ENCODE data around the gene AP2A1. TPM values are rescaled to one million over a fixed set of nuclear protein-coding genes. Genes with fewer than 3 reads are reported as not detected.
A peak's percentile ranks its signal among the peaks of the same experiment; 100 is the strongest.

Gene AP2A1
- total and polyA plus RNA-seq, 2 donors: 37.3 to 95.4 TPM

DNA sequence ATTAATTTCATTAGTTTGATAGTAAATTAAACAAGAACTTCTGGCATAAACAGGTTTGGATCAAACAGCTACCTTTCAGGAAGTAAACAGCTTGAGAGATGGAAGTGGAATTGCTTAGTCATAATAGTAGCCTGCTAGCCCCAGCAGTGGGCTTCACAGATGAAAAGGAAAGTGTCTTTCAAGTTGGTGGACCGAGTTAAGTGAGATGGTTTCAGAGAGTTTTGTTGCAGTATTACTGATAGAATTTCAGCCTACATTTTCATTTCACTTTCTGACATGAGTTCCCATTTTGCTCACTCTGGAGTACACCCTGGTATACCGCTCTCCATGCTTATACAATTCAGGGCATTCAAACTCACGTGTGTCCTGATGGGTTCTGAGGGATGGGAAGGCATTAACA, 82.1 kb downstream of the AP2A1 start:
- Histone ChIP-seq H3K27ac (ENCODE audit: low read depth) (no peak overlapping the region), H3K4me1 (ENCODE audit: insufficient read depth) (no peaks in the 10 kb centered on the region), H3K36me3 (ENCODE audit: insufficient read depth) (no peaks in the 10 kb centered on the region), H3K4me3 (ENCODE audit: low read depth, low read length) (no peak overlapping the region)
- no peak for DNase-seq (ENCODE audit: extremely low spot score)
- 95% methylated on average over 3 of the region's 3 CpGs for WGBS

- no peaks in the 10 kb centered on the region for H3K36me3 ChIP-seq (ENCODE audit: insufficient read depth)
- DNase-seq (ENCODE audit: extremely low spot score): no peak
- 93% methylated on average over 15 of the region's 15 CpGs for WGBS
- H3K4me1 ChIP-seq (ENCODE audit: insufficient read depth): no peaks in the 10 kb centered on the region
- peak overlapping the region; percentile 98 for H3K4me3 ChIP-seq (ENCODE audit: low read depth, low read length)
- H3K27ac ChIP-seq (ENCODE audit: low read depth): no peak overlapping the region
These were observed 82.8 kb downstream of the AP2A1 start for GRCh38 chr19:49849433-49850220.

DNA sequence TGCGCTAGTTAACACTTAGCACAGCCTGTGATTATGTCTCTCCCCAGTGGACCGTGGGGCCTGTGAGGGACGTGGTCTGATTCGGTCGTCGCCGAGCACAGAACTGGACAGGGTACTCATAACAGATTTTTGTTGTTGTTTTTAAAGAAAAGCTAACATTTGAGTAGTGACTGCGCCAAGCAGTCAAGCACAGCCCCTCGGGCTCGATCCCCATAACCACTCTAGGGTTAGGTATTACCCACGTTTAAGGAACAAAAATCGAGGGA, 83.4 kb downstream of the AP2A1 start:
- no peak for DNase-seq (ENCODE audit: extremely low spot score)
- 67% methylated on average over 12 of the region's 12 CpGs for WGBS
- Histone ChIP-seq H3K4me1 (ENCODE audit: insufficient read depth) (no peaks in the 10 kb centered on the region), H3K27ac (ENCODE audit: low read depth) (peak overlapping the region; percentile 94), H3K4me3 (ENCODE audit: low read depth, low read length) (peak overlapping the region; percentile 98), H3K36me3 (ENCODE audit: insufficient read depth) (no peaks in the 10 kb centered on the region)

DNA sequence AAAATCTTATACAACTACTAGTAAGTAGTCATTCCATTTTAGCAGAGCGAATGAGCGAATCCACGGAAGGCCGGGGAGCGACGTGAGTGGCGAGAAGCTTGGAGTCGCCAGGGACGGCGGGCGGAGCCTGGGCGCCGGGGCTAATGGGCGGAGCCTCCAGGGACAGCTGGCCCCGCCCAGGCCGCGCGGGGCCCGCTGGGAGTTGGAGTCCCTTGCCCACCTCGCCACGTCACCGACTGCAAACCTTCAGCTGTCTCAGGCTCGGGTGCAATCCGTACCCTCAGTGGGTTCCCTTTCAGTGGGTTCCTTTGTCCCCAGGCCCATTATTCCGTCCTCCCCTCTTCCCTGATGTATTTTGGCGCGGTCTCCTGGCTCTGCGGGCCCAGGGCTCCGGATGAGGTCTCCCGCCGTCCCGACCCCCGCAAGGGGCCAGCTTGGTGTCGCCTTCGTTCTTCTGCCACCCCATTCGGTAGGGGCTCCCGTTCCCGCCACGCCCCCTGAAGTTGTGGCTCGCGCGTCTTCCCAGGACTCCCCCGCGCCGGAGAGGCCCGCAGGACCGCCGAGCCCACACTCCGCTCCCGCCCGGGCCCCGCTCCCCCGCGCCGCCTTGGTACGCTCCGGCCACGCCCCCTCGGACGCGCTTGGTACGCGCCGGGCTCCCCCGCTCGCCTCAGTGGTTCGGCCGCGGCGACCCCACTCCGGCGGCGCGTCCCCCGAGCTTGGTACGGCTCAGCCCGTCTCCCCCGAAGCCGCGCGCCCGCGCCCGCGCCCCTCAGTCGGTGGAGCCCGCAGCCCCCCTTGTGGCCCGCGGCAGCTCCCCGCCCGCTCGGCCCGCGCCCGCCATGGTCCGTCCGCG, 83.9 kb downstream of the AP2A1 start, which contains the start of gene PTOV1:
Gene PTOV1, plus strand, starts transcription at position 673 of the 856 bp plus-strand sequence.
- WGBS: 1% methylated on average over 98 of the region's 98 CpGs
- H3K4me3 ChIP-seq (ENCODE audit: low read depth, low read length): peak within 1 kb of the TSS; percentile 98
- no peaks in the 10 kb centered on the region for H3K36me3 ChIP-seq (ENCODE audit: insufficient read depth)
- no peaks in the 10 kb centered on the region for H3K4me1 ChIP-seq (ENCODE audit: insufficient read depth)
- peak within 1 kb of the TSS; percentile 94 for H3K27ac ChIP-seq (ENCODE audit: low read depth)
- DNase-seq (ENCODE audit: extremely low spot score): peak; percentile 74

DNA sequence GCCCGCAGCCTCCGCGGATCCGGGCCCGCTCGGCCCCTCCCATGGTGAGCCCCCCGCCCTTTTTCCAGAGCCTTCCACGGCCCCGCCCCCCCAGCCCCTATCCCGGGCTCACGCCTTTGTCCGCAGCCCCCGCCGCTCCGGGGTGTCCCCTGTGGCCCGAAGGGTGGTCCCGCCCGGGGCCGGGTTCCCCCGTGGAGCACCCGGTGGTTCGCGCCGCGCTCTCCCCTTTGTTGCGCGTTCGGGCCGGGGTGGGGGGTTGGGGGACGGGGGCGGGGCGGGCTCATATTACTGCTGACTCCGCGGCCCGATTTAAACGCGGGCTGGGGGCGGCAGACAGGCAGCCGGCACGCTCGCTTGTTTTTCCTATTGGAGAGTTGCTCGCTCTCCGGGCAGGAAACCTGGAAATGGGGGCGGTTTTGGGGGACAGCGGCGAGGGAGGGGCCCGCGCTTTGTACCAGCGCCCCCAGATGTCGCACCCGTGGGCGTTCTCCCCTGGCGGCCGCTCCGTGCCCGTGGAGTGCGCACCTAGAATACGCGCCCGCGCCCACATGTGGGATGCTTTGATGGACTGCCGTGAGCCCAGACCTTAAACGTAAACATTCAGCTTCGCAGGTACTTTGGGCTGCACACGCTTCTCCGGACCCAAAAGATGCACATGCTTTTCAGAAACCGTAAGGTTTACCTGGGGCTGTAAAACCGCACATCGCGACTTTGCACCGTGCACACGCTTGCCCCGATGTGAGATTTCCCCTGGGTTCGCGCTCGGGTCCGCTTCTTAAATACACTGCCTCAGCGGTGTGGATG, 84.9 kb downstream of the AP2A1 start:
- Histone ChIP-seq H3K4me1 (ENCODE audit: insufficient read depth) (no peaks in the 10 kb centered on the region), H3K36me3 (ENCODE audit: insufficient read depth) (no peaks in the 10 kb centered on the region), H3K27ac (ENCODE audit: low read depth) (peak overlapping the region; percentile 94), H3K4me3 (ENCODE audit: low read depth, low read length) (peak overlapping the region; percentile 98)
- DNase-seq (ENCODE audit: extremely low spot score): no peak
- WGBS: under 1% methylated on average over 78 of the region's 78 CpGs

- no peak for DNase-seq (ENCODE audit: extremely low spot score)
- H3K27ac ChIP-seq (ENCODE audit: low read depth): no peak overlapping the region
- no peaks in the 10 kb centered on the region for H3K4me1 ChIP-seq (ENCODE audit: insufficient read depth)
- WGBS: 70% methylated on average over 14 of the region's 14 CpGs
- H3K36me3 ChIP-seq (ENCODE audit: insufficient read depth): no peaks in the 10 kb centered on the region
- peak overlapping the region; percentile 98 for H3K4me3 ChIP-seq (ENCODE audit: low read depth, low read length)
These were observed 85.9 kb downstream of the AP2A1 start for GRCh38 chr19:49852631-49853126.

- no peaks in the 10 kb centered on the region for H3K4me1 ChIP-seq (ENCODE audit: insufficient read depth)
- 84% methylated on average over 10 of the region's 10 CpGs for WGBS
These were observed 87.1 kb downstream of the AP2A1 start for GRCh38 chr19:49853852-49854377.

GRCh38 chr19:49854378-49855263, 87.8 kb downstream of the AP2A1 start:
- Histone ChIP-seq H3K27ac (ENCODE audit: low read depth) (no peak overlapping the region), H3K36me3 (ENCODE audit: insufficient read depth) (no peaks in the 10 kb centered on the region), H3K4me1 (ENCODE audit: insufficient read depth) (no peaks in the 10 kb centered on the region), H3K4me3 (ENCODE audit: low read depth, low read length) (no peak overlapping the region)
- no peak for DNase-seq (ENCODE audit: extremely low spot score)
- WGBS: 88% methylated on average over 39 of the region's 39 CpGs

More at GRCh38 chr19:49853852-49854377, 87.1 kb downstream of the AP2A1 start:
- DNase-seq (ENCODE audit: extremely low spot score): no peak
- Histone ChIP-seq H3K4me3 (ENCODE audit: low read depth, low read length) (no peak overlapping the region), H3K27ac (ENCODE audit: low read depth) (no peak overlapping the region), H3K36me3 (ENCODE audit: insufficient read depth) (no peaks in the 10 kb centered on the region)

GRCh38 chr19:49855277-49855675, 88.5 kb downstream of the AP2A1 start:
- Histone ChIP-seq H3K4me3 (ENCODE audit: low read depth, low read length) (no peak overlapping the region), H3K4me1 (ENCODE audit: insufficient read depth) (no peaks in the 10 kb centered on the region), H3K36me3 (ENCODE audit: insufficient read depth) (peaks cover under 1% of the 10 kb centered on the region), H3K27ac (ENCODE audit: low read depth) (no peak overlapping the region)
- no peak for DNase-seq (ENCODE audit: extremely low spot score)
- 90% methylated on average over 12 of the region's 12 CpGs for WGBS

- WGBS: 84% methylated on average over 21 of the region's 21 CpGs
- Histone ChIP-seq H3K27ac (ENCODE audit: low read depth) (no peak overlapping the region), H3K4me1 (ENCODE audit: insufficient read depth) (no peaks in the 10 kb centered on the region), H3K4me3 (ENCODE audit: low read depth, low read length) (no peak overlapping the region), H3K36me3 (ENCODE audit: insufficient read depth) (peaks cover 3% of the 10 kb centered on the region)
- no peak for DNase-seq (ENCODE audit: extremely low spot score)
These were observed 89.1 kb downstream of the AP2A1 start for GRCh38 chr19:49855676-49856573.

GRCh38 chr19:49856574-49857021, 89.8 kb downstream of the AP2A1 start:
- H3K4me3 ChIP-seq (ENCODE audit: low read depth, low read length): no peak overlapping the region
- no peaks in the 10 kb centered on the region for H3K4me1 ChIP-seq (ENCODE audit: insufficient read depth)
- no peak for DNase-seq (ENCODE audit: extremely low spot score)
- 89% methylated on average over 18 of the region's 18 CpGs for WGBS
- no peak overlapping the region for H3K27ac ChIP-seq (ENCODE audit: low read depth)
- H3K36me3 ChIP-seq (ENCODE audit: insufficient read depth): peaks cover 3% of the 10 kb centered on the region
